ENCODE data around the gene GPR55.

GRCh38 chr2:230869914-230870543, 55.0 kb downstream of the GPR55 start:
- TF ChIP-seq POLR2A (IDR thresholded peaks at IDR 0.05; ENCODE audit: borderline replicate concordance, extremely low read depth, insufficient read depth, insufficient read length) (no peak), ZNF274 (IDR thresholded peaks at IDR 0.05; ENCODE audit: low read depth, low read length) (no peak)

Data from HCT116 (cell line).